Ascending aorta (tissue), 2 donors: Measurements from ENCODE around the gene WDR4. TPM values are rescaled to one million over a fixed set of nuclear protein-coding genes. Genes with fewer than 3 reads are reported as not detected.
"Not testable (repeated sequence)": the region's sequence is repeated elsewhere in the genome, so short reads cannot be mapped to it uniquely, and the experiment has no call there.

Experiments
- DNase-seq, 2 donors: peaks; one replicate each; pipeline ENCODE4 v3.0.0-alpha.2; 2019; ENCODE audit warnings: low spot score in 2 of 2
- H3K27ac ChIP-seq, 2 donors: fragments of 200-600 bp; sonication (generic); one replicate each; pipeline ENCODE4 v1.5.1; 2016 to 2017; ENCODE audit warnings: mild to moderate bottlenecking in 1 of 2
- H3K27me3 ChIP-seq: fragments of 200-600 bp; sonication (generic); one replicate; pipeline ENCODE4 v1.5.1; 2017
- H3K36me3 ChIP-seq, 2 donors: fragments of 200-600 bp; sonication (generic); one replicate each; pipeline ENCODE4 v1.5.1; 2016
- H3K4me1 ChIP-seq, 2 donors: fragments of 200-600 bp; sonication (generic); one replicate each; pipeline ENCODE4 v1.5.1; 2016 to 2017; ENCODE audit warnings: mild to moderate bottlenecking in 1 of 2
- H3K4me3 ChIP-seq, 2 donors: fragments of 200-600 bp; sonication (generic); one replicate each; pipeline ENCODE4 v1.5.1; 2016 to 2017; ENCODE audit warnings: mild to moderate bottlenecking in 1 of 2
- H3K9me3 ChIP-seq, 2 donors: fragments of 200-600 bp; sonication (generic); one replicate each; pipeline ENCODE4 v1.5.1; 2016
- intact Hi-C: fragments of 100-400 bp; cut with DNase I; formaldehyde crosslinking; loops from one replicate; pipeline ENCODE4 v1.15.1; 2023
- total RNA-seq: library from RNA; depleted of rRNA; stranded (reverse); fragments of >200 nt; gene quantifications from one replicate; pipeline ENCODE4 v1.1.0, GENCODE V29; 2016
- TF ChIP-seq, protein P1 (sequence below), 3 experiments: fragments of 200-600 bp in 2 of 3; fragments of 450-650 bp in 1 of 3; sonication (generic) in 2 of 3; IDR thresholded peaks; one replicate each; pipeline ENCODE4 v1.5.1; 2016 to 2019; ENCODE audit warnings: antibody characterized with exemption in 3 of 3, mild to moderate bottlenecking in 1 of 3, moderate library complexity in 1 of 3

The WDR4 gene
- total RNA-seq, 1 donor from 2014 or later = 51.9 TPM

DNA sequence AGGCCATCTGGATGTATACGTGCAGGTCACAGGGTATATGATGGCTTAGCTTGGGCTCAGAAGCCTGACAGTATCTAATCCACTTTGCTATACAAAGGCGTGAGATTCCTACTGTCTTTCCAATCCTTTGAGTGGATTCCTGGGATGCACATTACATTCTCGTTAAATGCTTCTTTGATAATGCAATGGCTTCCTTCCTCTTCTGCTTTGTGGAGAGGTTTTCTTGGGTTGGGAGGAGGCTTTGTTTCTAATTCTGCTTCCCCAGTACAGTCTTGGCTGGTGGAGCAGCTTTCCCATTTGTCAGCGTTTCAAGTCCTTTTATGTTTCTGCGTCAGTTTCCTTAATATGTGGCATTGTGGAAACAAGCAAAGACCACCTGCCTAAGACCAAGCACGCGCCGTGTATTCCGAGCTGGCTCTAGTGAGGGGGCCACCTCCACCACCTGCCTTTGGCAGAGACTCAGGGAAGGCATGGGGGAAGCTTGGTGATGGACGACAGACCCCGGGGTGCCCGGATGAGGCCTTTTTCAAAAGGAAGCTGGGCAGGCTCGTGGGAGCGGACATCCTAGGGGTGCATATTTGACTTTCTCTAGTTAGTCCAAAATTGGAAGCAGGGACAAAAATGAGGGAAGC, 72.7 kb downstream of the WDR4 start:
- Histone ChIP-seq H3K36me3 (no peaks in the 10 kb centered on the region), H3K9me3 (no peaks in the 10 kb centered on the region), H3K4me1 (no peaks in the 10 kb centered on the region), H3K27me3 (no peaks in the 10 kb centered on the region), H3K27ac (no peak overlapping the region), H3K4me3 (no peak overlapping the region)
- DNase-seq = no peak
- TF ChIP-seq, protein P1, sequence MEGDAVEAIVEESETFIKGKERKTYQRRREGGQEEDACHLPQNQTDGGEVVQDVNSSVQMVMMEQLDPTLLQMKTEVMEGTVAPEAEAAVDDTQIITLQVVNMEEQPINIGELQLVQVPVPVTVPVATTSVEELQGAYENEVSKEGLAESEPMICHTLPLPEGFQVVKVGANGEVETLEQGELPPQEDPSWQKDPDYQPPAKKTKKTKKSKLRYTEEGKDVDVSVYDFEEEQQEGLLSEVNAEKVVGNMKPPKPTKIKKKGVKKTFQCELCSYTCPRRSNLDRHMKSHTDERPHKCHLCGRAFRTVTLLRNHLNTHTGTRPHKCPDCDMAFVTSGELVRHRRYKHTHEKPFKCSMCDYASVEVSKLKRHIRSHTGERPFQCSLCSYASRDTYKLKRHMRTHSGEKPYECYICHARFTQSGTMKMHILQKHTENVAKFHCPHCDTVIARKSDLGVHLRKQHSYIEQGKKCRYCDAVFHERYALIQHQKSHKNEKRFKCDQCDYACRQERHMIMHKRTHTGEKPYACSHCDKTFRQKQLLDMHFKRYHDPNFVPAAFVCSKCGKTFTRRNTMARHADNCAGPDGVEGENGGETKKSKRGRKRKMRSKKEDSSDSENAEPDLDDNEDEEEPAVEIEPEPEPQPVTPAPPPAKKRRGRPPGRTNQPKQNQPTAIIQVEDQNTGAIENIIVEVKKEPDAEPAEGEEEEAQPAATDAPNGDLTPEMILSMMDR (IDR thresholded peaks at IDR 0.05) = no peak
- intact Hi-C loops = no loop called here

DNA sequence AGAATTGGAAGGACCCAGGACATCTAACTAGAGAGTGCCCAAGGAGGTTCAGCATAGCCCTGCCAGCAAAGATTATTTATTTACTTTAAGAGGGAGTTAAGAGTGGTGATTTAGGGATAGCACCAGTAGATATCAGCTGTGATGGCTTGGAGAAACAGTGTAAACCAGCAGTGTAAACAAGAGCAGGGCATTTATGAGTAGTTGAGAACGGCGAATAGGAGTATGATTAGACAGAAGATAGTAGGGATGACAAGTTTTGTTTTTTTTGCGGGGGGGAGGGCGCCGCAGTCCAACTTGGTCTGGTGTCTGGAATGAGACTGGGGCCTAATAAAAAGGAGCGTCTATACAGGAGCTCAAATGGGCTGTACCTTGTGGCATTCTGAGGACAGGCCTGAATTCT, 77.7 kb downstream of the WDR4 start:
- DNase-seq, intact Hi-C loops: not testable (repeated sequence)

DNA sequence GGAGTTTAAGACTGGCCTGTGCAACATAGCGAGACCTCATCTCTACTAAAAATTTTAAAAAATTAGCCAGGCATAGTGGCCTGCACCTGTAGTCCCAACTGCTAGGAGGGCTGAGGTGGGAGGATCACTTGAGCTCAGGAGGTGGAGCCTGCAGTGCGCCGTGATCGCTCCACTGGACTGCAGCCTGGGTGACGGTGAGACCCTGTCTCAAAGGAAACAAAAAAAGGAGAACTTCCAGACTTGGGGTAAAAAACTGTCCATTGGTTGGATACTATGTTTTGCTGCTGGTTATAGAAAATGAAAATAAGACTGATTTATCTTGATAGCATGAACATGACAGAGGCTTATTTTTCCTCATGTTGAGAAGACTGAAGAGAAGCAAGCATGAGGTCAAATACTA, 79.4 kb downstream of the WDR4 start:
- Histone ChIP-seq H3K36me3 (no peaks in the 10 kb centered on the region), H3K9me3 (no peaks in the 10 kb centered on the region), H3K27me3 (no peaks in the 10 kb centered on the region), H3K27ac (no peak overlapping the region), H3K4me3 (no peak overlapping the region), H3K4me1 (no peaks in the 10 kb centered on the region)
- TF ChIP-seq, protein P1 (IDR thresholded peaks at IDR 0.05) = no peak
- DNase-seq = no peak
- intact Hi-C loops = no loop called here

More for the DNA sequence above, 77.7 kb downstream of the WDR4 start:
- H3K36me3 ChIP-seq, H3K27me3 ChIP-seq, H3K4me1 ChIP-seq, H3K4me3 ChIP-seq, H3K9me3 ChIP-seq, H3K27ac ChIP-seq: not testable (repeated sequence)

DNA sequence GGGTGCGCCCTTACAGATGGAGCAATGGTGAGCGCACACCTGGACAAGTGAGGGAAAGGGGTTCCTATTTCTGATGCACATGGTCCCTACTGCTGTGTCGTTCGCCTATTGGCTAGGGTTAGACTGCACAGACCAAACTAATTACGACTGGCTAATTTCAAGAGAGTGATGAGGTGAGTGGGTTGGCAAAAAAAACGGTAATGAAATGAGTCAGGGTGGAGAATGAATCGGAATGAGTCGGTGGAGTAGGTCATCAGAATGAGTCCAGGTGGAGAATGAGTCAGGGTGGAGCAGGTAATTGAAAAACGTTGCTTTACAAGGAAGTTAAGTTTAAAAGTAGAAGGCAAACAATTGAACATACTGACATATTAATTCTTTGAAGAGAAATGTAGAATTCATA, 79.8 kb downstream of the WDR4 start:
- Histone ChIP-seq H3K4me3 (no peak overlapping the region), H3K4me1 (no peaks in the 10 kb centered on the region), H3K27me3 (no peaks in the 10 kb centered on the region), H3K9me3 (no peaks in the 10 kb centered on the region), H3K27ac (no peak overlapping the region), H3K36me3 (no peaks in the 10 kb centered on the region)
- DNase-seq = no peak
- intact Hi-C loops = no loop called here
- TF ChIP-seq, protein P1 (IDR thresholded peaks at IDR 0.05) = no peak

Other genes starting within 250 kb of the WDR4 start
- gene PDE9A, start 225.9 kb downstream of the WDR4 start, total RNA-seq = 2.2 TPM
- 60.7 TPM for gene NDUFV3, start 13.8 kb upstream of the WDR4 start, total RNA-seq
- gene ERVH48-1, start 46.1 kb upstream of the WDR4 start, total RNA-seq = not detected
- gene PKNOX1, start 95.0 kb upstream of the WDR4 start, total RNA-seq = 11.2 TPM
- gene CBS, start 196.3 kb upstream of the WDR4 start, total RNA-seq = 29.5 TPM
- gene U2AF1, start 228.0 kb upstream of the WDR4 start, total RNA-seq = 12.9 TPM